Measurements from ENCODE around the gene TGM1.

- TF ChIP-seq PBX3 (IDR thresholded peaks at IDR 0.05), result no peak
- TF ChIP-seq, protein P1, sequence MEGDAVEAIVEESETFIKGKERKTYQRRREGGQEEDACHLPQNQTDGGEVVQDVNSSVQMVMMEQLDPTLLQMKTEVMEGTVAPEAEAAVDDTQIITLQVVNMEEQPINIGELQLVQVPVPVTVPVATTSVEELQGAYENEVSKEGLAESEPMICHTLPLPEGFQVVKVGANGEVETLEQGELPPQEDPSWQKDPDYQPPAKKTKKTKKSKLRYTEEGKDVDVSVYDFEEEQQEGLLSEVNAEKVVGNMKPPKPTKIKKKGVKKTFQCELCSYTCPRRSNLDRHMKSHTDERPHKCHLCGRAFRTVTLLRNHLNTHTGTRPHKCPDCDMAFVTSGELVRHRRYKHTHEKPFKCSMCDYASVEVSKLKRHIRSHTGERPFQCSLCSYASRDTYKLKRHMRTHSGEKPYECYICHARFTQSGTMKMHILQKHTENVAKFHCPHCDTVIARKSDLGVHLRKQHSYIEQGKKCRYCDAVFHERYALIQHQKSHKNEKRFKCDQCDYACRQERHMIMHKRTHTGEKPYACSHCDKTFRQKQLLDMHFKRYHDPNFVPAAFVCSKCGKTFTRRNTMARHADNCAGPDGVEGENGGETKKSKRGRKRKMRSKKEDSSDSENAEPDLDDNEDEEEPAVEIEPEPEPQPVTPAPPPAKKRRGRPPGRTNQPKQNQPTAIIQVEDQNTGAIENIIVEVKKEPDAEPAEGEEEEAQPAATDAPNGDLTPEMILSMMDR (IDR thresholded peaks at IDR 0.05), result no peak
Measured at GRCh38 chr14:24216345-24216699, 46.7 kb downstream of the TGM1 start.

Data from SK-N-SH (cell line).